Measurements from ENCODE around the gene HOXA9. TPM values are rescaled to one million over a fixed set of nuclear protein-coding genes. Genes with fewer than 3 reads are reported as not detected.

Gene HOXA9
- total RNA-seq, 1 donor from 2014 or later, result 1.2 TPM

DNA sequence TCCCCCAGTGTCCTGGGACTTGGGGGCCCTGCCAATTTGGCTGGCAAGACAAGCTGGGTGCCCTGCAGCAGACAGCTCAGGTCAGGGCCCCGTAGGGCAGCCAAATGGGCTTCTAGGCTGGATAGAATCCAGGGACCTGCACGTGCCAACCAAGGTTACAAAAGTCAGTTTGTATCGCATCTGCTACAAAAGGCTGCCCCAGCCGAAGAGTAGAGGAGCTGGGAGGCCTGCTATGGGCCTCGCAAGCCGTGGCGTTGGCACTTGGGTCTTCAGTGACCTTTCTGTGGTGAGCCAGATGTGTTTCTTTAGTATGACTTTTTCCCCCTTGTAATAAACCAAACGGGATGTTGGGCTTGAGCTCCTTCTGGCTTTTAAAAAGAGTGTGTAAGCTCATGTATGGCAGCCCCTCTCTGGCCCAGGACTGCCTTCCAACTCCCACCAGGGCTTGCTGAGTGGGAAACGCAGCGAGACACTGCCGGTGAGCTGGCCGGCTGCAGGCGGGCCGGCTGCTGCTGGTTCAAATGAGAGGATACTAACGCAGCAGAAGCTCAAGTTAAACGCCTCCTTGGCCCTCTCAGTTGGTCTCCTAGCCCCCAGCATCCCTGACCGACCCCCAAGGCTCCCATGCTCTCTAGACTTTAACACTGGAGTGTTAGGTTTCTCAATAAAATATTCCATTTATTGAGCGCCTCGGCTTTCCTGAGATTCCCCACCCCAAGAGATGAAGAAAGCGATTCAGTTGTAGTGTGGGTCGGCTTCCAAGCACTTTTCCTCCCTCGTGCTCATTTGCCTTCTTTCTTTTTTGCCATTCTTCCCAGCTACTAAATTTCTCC, 11.8 kb upstream of the HOXA9 start:
- Histone ChIP-seq H3K36me3 (no peaks in the 10 kb centered on the region), H3K4me3 (no peak overlapping the region), H3K27me3 (peaks cover 100% of the 10 kb centered on the region), H3K27ac (no peak overlapping the region), H3K9me3 (no peaks in the 10 kb centered on the region), H3K4me1 (peaks cover 21% of the 10 kb centered on the region)
- intact Hi-C loops (cut with DNase I), result no loop called here
- ATAC-seq, result no peak
- TF ChIP-seq, protein P1, sequence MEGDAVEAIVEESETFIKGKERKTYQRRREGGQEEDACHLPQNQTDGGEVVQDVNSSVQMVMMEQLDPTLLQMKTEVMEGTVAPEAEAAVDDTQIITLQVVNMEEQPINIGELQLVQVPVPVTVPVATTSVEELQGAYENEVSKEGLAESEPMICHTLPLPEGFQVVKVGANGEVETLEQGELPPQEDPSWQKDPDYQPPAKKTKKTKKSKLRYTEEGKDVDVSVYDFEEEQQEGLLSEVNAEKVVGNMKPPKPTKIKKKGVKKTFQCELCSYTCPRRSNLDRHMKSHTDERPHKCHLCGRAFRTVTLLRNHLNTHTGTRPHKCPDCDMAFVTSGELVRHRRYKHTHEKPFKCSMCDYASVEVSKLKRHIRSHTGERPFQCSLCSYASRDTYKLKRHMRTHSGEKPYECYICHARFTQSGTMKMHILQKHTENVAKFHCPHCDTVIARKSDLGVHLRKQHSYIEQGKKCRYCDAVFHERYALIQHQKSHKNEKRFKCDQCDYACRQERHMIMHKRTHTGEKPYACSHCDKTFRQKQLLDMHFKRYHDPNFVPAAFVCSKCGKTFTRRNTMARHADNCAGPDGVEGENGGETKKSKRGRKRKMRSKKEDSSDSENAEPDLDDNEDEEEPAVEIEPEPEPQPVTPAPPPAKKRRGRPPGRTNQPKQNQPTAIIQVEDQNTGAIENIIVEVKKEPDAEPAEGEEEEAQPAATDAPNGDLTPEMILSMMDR (IDR thresholded peaks at IDR 0.05), result no peak
- DNase-seq, result peak; percentile 40

DNA sequence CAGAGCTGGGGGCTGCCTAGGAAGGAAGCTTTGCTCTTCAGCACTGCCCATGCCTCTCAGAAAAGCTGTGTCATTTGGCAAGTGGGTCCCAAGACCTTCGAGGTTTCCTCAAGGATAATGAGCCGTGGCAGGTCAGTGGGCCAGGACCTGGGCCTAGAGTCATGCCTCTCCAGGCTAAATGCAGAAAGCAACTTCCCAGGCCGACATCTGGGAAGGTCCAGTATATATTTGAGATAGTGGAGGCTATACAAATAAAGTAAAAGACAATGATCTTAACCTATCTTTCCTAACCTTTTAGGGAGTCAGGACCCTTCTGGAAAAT, 11.1 kb upstream of the HOXA9 start:
- DNase-seq (no peak), ATAC-seq (no peak)
- Histone ChIP-seq H3K4me3 (no peak overlapping the region), H3K27ac (no peak overlapping the region), H3K9me3 (no peaks in the 10 kb centered on the region), H3K36me3 (no peaks in the 10 kb centered on the region), H3K4me1 (peaks cover 21% of the 10 kb centered on the region), H3K27me3 (peaks cover 100% of the 10 kb centered on the region)
- intact Hi-C loops (cut with DNase I), result no loop called here
- TF ChIP-seq, protein P1 (IDR thresholded peaks at IDR 0.05), result no peak

DNA sequence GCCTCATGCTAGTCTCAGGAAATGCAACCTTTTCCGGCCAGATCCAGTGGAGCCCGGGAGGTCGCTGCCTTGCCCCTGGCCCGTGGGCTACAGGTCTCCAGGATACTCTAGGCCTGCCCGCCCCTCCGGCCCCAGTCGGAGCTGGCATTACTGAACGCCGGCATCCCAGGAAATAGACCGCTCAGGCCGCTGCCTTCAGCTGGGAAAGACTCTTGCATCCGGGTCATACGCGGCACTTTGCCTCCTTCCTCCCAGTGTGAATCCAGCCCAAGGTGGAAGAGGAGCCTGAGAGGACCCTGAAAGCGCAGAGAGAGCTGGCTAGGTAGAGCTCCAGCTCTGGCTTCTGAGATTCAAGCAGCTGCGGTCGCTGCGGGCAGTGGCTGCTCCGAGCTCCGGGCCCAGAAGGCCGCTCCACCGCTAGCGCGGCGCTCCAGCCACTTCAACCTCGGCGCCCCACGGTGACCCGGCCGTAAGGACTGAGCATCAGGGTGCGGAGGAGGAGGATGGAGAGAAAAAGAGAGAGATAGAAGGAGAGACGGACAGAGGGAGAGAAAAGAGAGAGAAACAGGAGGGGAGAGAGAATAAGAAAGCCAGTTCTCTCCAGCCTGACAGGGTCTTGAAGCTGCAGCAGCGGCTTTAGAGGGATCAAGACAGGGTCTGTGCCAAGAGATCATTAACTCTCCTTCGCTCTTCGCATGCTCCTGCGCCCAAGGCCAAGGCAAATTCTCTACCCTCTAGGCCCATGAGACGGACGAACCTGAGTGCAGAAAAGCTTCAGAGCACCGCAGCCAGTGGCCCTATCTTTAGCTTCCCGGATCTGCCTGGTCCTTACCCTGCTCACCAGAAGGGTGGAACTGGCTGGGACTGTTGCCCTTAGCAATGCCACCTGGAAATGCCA, 10.5 kb upstream of the HOXA9 start:
- DNase-seq (peak; percentile 55), ATAC-seq (no peak)
- H3K27me3 ChIP-seq, result peaks cover 100% of the 10 kb centered on the region
- intact Hi-C loops (cut with DNase I), result no loop called here
- TF ChIP-seq, protein P1 (IDR thresholded peaks at IDR 0.05), result no peak
- H3K36me3 ChIP-seq, result no peaks in the 10 kb centered on the region
- no peaks in the 10 kb centered on the region for H3K9me3 ChIP-seq
- H3K4me1 ChIP-seq, result peaks cover 21% of the 10 kb centered on the region
- no peak overlapping the region for H3K4me3 ChIP-seq
- H3K27ac ChIP-seq, result no peak overlapping the region

DNA sequence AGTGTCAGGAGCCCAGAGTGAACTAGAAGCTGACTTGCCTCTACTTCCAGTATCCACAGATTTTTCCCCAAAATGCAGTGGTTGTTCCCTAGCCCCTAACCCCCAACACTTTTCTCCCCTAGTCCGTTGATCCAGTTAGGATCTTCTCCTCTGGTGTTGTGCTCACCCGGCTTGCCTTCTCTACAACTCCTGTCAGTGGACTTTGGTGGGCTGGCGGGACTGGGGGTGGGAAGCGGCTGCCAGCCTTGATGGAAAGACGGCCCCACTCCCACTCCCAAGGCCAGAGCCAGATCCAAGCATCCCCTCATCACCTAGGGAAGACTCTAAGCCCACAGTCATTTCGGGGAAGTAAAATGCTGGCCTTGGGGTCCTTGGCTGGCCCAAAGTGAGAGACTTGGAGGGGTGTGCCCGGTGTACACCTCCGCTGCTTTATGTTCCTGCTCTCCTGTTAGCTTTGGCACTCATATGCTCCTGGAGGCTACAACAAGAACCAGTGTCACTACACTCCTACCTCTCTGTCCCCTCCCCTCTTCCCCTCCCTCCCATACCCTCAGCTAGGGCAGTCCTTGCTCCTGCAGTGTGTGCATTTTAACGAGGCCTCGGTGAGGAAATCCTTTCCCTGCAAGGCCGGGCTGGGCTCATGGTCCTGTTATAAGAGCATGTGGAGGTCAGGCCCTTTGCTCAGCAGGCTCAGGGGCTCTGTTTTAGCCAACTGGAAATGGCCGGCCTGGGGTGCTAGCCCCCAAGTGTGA, 9.7 kb upstream of the HOXA9 start:
- no peaks in the 10 kb centered on the region for H3K36me3 ChIP-seq
- TF ChIP-seq, protein P1 (IDR thresholded peaks at IDR 0.05), result no peak
- intact Hi-C loops (cut with DNase I), result no loop called here
- peaks cover 21% of the 10 kb centered on the region for H3K4me1 ChIP-seq
- no peak overlapping the region for H3K4me3 ChIP-seq
- no peak overlapping the region for H3K27ac ChIP-seq
- DNase-seq (peak; percentile 52), ATAC-seq (no peak)
- H3K9me3 ChIP-seq, result no peaks in the 10 kb centered on the region
- H3K27me3 ChIP-seq, result peaks cover 100% of the 10 kb centered on the region

Measured in upper lobe of right lung (tissue), 1 donor.